IPS-18a (cell line): ENCODE data around the gene LRP1B.
"Not testable (repeated sequence)": the region's sequence is repeated elsewhere in the genome, so short reads cannot be mapped to it uniquely, and the experiment has no call there.

ENCODE experiments used
- H3K27ac ChIP-seq: one replicate; pipeline ENCODE4 v1.5.1; 2013; ENCODE audit warnings: low read length
- H3K27me3 ChIP-seq: one replicate; pipeline ENCODE4 v1.6.1; 2013; ENCODE audit warnings: mild to moderate bottlenecking, low read length; ENCODE audit not compliant: control insufficient read depth, insufficient read depth
- H3K36me3 ChIP-seq: one replicate; pipeline ENCODE4 v1.6.1; 2013; ENCODE audit warnings: low read depth, low read length; ENCODE audit not compliant: control insufficient read depth
- H3K4me1 ChIP-seq: one replicate; pipeline ENCODE4 v1.6.1; 2013; ENCODE audit warnings: low read depth, low read length; ENCODE audit not compliant: control insufficient read depth
- H3K4me3 ChIP-seq: one replicate; pipeline ENCODE4 v1.5.1; 2013; ENCODE audit warnings: low read length
- H3K9ac ChIP-seq: one replicate; pipeline ENCODE4 v1.6.1; 2013; ENCODE audit warnings: mild to moderate bottlenecking, low read length, moderate library complexity
- H3K9me3 ChIP-seq: one replicate; pipeline ENCODE4 v1.6.1; 2013; ENCODE audit warnings: low read depth, low read length; ENCODE audit not compliant: control insufficient read depth

LRP1B gene

DNA sequence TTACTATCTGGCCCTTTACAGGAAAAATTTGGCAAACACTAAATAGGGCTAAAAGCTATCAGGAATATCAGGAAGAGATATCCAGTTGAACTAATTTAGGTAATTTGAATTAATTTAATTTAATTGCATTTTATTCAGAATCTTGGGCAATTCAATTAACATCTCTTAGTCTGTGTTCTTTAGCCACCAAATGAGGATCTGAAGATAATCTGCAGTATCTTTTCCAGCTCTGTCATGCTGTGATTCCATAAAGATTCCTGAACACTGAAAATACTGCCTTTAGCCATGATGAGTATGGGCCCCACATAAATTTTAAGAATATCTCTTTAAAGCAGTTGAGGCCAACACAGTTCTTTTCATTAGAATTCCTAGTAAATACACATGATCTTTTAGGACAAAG, 1679.5 kb downstream of the LRP1B start:
- Histone ChIP-seq H3K4me3 (no peak overlapping the region), H3K4me1 (no peaks in the 10 kb centered on the region), H3K27ac (no peak overlapping the region), H3K27me3 (no peaks in the 10 kb centered on the region), H3K9me3 (no peaks in the 10 kb centered on the region), H3K36me3 (no peaks in the 10 kb centered on the region), H3K9ac (no peak overlapping the region)

- Histone ChIP-seq H3K4me3 (no peak overlapping the region), H3K9ac (no peak overlapping the region), H3K27ac (no peak overlapping the region), H3K27me3 (no peaks in the 10 kb centered on the region), H3K9me3 (no peaks in the 10 kb centered on the region), H3K36me3 (no peaks in the 10 kb centered on the region), H3K4me1 (no peaks in the 10 kb centered on the region)
Measured at GRCh38 chr2:140442319-140442718, 1688.5 kb downstream of the LRP1B start.

DNA sequence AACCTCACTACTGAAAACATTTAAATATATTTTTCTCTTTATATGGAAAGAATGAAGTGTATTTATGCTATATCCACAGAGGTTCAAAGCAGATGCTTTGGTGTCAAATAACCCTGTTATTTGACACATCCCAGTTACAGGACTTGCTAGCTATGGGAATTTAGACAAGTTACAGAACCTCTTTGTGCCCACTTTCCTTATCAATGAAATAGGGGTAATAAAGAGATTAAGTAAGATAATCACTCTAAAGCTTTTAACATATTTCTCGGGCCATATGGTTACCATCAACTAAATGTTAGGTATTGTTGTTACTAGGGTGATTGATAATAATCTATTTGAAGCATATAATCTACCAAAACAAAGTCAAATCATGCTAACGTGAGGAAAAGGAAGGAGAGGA, 1690.0 kb downstream of the LRP1B start:
- no peaks in the 10 kb centered on the region for H3K36me3 ChIP-seq
- H3K4me3 ChIP-seq: no peak overlapping the region
- no peaks in the 10 kb centered on the region for H3K9me3 ChIP-seq
- no peak overlapping the region for H3K9ac ChIP-seq
- no peak overlapping the region for H3K27ac ChIP-seq
- no peaks in the 10 kb centered on the region for H3K27me3 ChIP-seq
- H3K4me1 ChIP-seq: no peaks in the 10 kb centered on the region

DNA sequence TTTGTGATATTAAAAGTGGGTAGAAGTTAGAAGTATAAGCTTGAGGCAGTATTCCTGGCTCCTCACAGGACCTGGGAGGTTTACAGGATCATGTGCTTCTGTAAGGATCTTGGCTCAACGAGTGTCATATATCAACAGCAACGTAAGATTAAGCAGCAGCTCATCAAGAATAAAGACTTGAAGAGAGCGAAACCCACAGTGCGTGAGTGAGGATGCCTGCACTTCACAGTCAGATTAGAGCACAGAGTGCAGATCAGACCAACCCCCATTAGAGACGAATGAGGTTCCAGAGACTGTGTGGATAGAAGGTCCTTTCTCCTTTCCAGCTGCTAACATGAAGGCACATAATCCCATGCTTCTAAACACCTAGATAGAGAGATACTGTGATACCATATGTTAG, 1693.9 kb downstream of the LRP1B start:
- Histone ChIP-seq H3K9ac (no peak overlapping the region), H3K27ac (no peak overlapping the region), H3K27me3 (no peaks in the 10 kb centered on the region), H3K9me3 (no peaks in the 10 kb centered on the region), H3K36me3 (no peaks in the 10 kb centered on the region), H3K4me1 (peaks cover 3% of the 10 kb centered on the region), H3K4me3 (no peak overlapping the region)

DNA sequence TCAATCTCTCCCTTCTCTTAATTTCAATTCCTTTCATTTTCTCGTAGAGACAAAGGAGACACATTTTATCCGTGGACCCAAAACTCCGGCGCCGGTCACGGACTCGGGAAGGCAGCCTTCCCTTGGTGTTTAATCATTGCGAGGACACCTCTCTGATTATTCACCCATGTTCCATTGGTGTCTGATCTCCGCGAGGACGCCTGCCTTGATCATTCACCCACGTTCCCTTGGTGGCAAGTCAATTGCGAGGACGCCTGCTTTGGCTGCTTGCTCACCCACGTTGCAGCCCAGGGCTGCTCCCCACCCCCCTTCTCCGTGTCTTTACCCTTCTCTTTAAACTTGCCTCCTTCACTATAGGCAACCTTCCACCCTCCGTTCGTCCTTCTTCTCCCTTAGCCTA, 1703.8 kb downstream of the LRP1B start:
- H3K36me3 ChIP-seq, H3K4me1 ChIP-seq, H3K4me3 ChIP-seq, H3K9me3 ChIP-seq, H3K27ac ChIP-seq, H3K27me3 ChIP-seq, H3K9ac ChIP-seq: not testable (repeated sequence)

- no peaks in the 10 kb centered on the region for H3K36me3 ChIP-seq
- no peaks in the 10 kb centered on the region for H3K9me3 ChIP-seq
- H3K9ac ChIP-seq: no peak overlapping the region
- H3K4me1 ChIP-seq: no peaks in the 10 kb centered on the region
- no peaks in the 10 kb centered on the region for H3K27me3 ChIP-seq
- no peak overlapping the region for H3K4me3 ChIP-seq
- no peak overlapping the region for H3K27ac ChIP-seq
Measured at GRCh38 chr2:140424471-140424870, 1706.3 kb downstream of the LRP1B start.

DNA sequence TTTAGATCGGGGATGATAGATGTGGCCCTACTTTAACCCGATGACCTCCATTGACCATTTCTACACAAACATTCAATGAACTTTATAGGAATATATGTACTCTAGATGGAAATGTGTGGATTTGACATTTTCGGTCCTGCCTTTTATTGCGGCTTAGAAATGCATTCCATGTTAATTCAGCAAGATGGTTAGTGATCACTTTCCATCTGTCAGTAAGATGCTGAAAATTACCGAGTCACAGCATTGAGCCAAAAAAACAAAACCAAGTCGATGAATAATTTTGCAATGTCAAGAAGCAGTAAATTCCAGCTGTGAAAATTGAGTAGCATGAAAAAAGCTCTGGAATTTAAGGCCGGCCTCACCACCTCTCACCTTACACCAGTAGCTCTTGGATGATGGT, 1708.1 kb downstream of the LRP1B start:
- H3K27ac ChIP-seq: no peak overlapping the region
- no peaks in the 10 kb centered on the region for H3K27me3 ChIP-seq

DNA sequence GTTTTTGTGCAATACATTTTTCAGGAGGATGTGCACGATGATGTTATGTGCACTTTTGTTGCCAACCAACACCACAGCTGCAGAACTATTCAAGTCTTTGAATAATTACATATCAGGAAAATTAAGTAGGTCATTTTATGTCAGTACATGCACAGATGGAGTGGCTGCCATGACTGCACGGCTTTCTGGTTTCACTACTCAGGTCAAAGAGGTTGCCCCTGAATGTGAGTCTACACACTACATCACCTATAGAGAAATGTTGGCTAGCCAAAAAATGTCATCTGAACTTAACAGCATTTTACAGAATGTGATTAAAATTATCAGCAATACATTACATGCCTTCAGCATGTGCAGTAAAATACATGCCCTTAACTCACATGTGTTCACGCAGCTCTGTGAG, 1713.3 kb downstream of the LRP1B start:
- Histone ChIP-seq H3K4me1 (no peaks in the 10 kb centered on the region), H3K36me3 (no peaks in the 10 kb centered on the region), H3K27me3 (no peaks in the 10 kb centered on the region), H3K9me3 (no peaks in the 10 kb centered on the region), H3K27ac (no peak overlapping the region), H3K9ac (no peak overlapping the region), H3K4me3 (no peak overlapping the region)

More for the DNA sequence above, 1708.1 kb downstream of the LRP1B start:
- Histone ChIP-seq H3K9me3 (no peaks in the 10 kb centered on the region), H3K4me1 (no peaks in the 10 kb centered on the region), H3K9ac (no peak overlapping the region), H3K4me3 (no peak overlapping the region), H3K36me3 (no peaks in the 10 kb centered on the region)

GRCh38 chr2:140416577-140416976, 1714.2 kb downstream of the LRP1B start:
- Histone ChIP-seq H3K9me3 (no peaks in the 10 kb centered on the region), H3K36me3 (no peaks in the 10 kb centered on the region), H3K4me1 (no peaks in the 10 kb centered on the region), H3K27ac (no peak overlapping the region), H3K4me3 (no peak overlapping the region), H3K9ac (no peak overlapping the region), H3K27me3 (no peaks in the 10 kb centered on the region)

DNA sequence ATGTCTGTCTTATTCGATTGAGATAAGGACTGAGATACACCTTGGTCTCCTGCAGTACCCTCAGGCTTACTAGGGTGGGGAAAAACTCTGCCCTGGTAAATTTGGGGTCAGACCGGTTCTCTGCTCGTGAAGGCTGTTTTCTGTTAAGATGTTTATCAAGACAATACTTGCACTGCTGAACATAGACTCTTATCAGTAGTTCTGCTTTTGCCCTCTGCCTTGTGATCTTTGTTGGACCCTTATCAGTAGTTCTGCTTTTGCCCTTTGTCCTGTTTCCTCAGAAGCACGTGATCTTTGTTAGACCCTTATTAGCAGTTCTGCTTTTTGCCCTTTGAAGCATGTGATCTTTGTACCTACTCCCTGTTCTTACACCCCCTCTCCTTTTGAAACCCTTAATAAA, 1715.8 kb downstream of the LRP1B start:
- H3K9me3 ChIP-seq, H3K4me1 ChIP-seq, H3K36me3 ChIP-seq, H3K9ac ChIP-seq, H3K27ac ChIP-seq, H3K27me3 ChIP-seq, H3K4me3 ChIP-seq: not testable (repeated sequence)

- H3K9ac ChIP-seq: no peak overlapping the region
- no peak overlapping the region for H3K4me3 ChIP-seq
- no peaks in the 10 kb centered on the region for H3K27me3 ChIP-seq
- no peaks in the 10 kb centered on the region for H3K9me3 ChIP-seq
- no peak overlapping the region for H3K27ac ChIP-seq
- no peaks in the 10 kb centered on the region for H3K4me1 ChIP-seq
- no peaks in the 10 kb centered on the region for H3K36me3 ChIP-seq
Measured at GRCh38 chr2:140410695-140411094, 1720.1 kb downstream of the LRP1B start.

GRCh38 chr2:140401056-140401455, 1729.8 kb downstream of the LRP1B start:
- H3K4me3 ChIP-seq: no peak overlapping the region
- no peaks in the 10 kb centered on the region for H3K36me3 ChIP-seq
- H3K9ac ChIP-seq: no peak overlapping the region
- peaks cover 3% of the 10 kb centered on the region for H3K9me3 ChIP-seq
- no peaks in the 10 kb centered on the region for H3K27me3 ChIP-seq
- H3K4me1 ChIP-seq: no peaks in the 10 kb centered on the region
- no peak overlapping the region for H3K27ac ChIP-seq
